DND-41 (cell line): ENCODE data around the gene MYH7B.

Experiments used
- CTCF ChIP-seq: IDR thresholded peaks from 2 replicates; pipeline ENCODE4 v1.5.1; 2012; ENCODE audit warnings: borderline replicate concordance, low read length, moderate library complexity, mild to moderate bottlenecking; ENCODE audit not compliant: poor library complexity, severe bottlenecking; ENCODE audit errors: extremely low read depth
- EZH2 ChIP-seq: IDR thresholded peaks from 3 replicates; pipeline ENCODE4 v1.6.1; 2012; ENCODE audit warnings: borderline replicate concordance, low read depth, mild to moderate bottlenecking, moderate library complexity, low read length, inconsistent platforms; ENCODE audit not compliant: severe bottlenecking

GRCh38 chr20:34926581-34926980, 29.1 kb upstream of the MYH7B start:
- TF ChIP-seq CTCF (no peak), EZH2 (no peak)
